ENCODE measurements around the gene SRRM5. TPM values are rescaled to one million over a fixed set of nuclear protein-coding genes. Genes with fewer than 3 reads are reported as not detected.
A peak's percentile ranks its signal among the peaks of the same experiment; 100 is the strongest.
"Not testable (repeated sequence)": the region's sequence is repeated elsewhere in the genome, so short reads cannot be mapped to it uniquely, and the experiment has no call there.

Gene SRRM5
- total RNA-seq, 1 experiment from 2014 or later: 0.62 TPM

DNA sequence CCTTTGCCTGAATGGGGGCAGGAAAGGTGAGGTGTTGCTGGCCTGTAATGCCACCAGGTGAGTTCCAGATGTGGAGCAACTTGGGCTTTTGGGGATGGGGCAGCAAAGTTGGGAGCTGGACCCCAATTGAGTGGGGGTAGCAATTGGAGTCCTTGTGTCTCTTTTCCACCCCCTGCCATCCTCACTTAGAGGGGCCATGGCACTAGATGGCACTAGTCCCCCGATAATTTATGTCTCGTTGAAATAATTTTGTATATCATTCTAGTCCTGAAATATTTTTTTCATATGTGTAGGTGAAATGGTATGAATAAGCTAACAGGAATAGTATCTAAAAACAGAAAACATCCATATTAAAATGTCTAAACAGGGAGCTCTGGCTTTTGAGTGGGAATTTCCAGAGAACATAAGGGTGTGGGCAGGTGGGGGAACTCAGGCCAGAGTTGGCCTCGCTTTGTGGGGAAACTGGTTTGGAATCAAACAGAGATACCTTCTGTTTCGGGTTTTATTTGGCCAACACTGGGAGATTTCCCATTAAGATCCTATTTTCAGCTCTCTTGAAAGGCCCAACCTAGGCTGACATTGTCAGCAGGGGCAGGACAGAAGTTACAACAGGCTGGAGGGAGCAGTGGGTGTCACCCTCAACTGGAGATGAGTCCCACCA is 12.1 kb upstream of the SRRM5 start:
- no peaks in the 10 kb centered on the region for H3K9me3 ChIP-seq (ENCODE audit: low read depth, low read length, poor library complexity, severe bottlenecking)
- H3K27ac ChIP-seq (ENCODE audit: low read depth, low read length, poor library complexity, severe bottlenecking): no peak overlapping the region
- DNase-seq (ENCODE audit: low spot score): no peak
- H3K27me3 ChIP-seq (replicated peaks; ENCODE audit: insufficient read depth, low read depth, low read length, poor library complexity): no peaks in the 10 kb centered on the region
- TF ChIP-seq, protein P1, sequence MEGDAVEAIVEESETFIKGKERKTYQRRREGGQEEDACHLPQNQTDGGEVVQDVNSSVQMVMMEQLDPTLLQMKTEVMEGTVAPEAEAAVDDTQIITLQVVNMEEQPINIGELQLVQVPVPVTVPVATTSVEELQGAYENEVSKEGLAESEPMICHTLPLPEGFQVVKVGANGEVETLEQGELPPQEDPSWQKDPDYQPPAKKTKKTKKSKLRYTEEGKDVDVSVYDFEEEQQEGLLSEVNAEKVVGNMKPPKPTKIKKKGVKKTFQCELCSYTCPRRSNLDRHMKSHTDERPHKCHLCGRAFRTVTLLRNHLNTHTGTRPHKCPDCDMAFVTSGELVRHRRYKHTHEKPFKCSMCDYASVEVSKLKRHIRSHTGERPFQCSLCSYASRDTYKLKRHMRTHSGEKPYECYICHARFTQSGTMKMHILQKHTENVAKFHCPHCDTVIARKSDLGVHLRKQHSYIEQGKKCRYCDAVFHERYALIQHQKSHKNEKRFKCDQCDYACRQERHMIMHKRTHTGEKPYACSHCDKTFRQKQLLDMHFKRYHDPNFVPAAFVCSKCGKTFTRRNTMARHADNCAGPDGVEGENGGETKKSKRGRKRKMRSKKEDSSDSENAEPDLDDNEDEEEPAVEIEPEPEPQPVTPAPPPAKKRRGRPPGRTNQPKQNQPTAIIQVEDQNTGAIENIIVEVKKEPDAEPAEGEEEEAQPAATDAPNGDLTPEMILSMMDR (conservative IDR thresholded peaks at IDR 0.05; ENCODE audit: low read depth, low read length): peak; percentile 35; the same call in 1 of the 2 replicates
- TF ChIP-seq EZH2 (IDR thresholded peaks at IDR 0.05; ENCODE audit: borderline replicate concordance, low read depth, low read length, poor library complexity, severe bottlenecking): no peak
- intact Hi-C loops (cut with micrococcal nuclease; ENCODE audit: unreplicated experiment): loop anchor here (5.0 kb wide), 1 partner anchor 152 kb away; no protein-coding TSS in a partner anchor
- BruUV-seq (replicated peaks): TSS peak; percentile 7
- peaks cover 7% of the 10 kb centered on the region for H3K4me1 ChIP-seq (ENCODE audit: insufficient read depth, low read length, poor library complexity, severe bottlenecking)
- ChIA-PET POLR2A (ENCODE audit: low non-redundant PET) (no interaction called here), CTCF (no interaction called here)
- no peak overlapping the region for H3K4me3 ChIP-seq (ENCODE audit: low read depth, low read length, poor library complexity, severe bottlenecking)
- peaks cover 21% of the 10 kb centered on the region for H3K36me3 ChIP-seq (ENCODE audit: insufficient read depth, low read length, poor library complexity, severe bottlenecking)

DNA sequence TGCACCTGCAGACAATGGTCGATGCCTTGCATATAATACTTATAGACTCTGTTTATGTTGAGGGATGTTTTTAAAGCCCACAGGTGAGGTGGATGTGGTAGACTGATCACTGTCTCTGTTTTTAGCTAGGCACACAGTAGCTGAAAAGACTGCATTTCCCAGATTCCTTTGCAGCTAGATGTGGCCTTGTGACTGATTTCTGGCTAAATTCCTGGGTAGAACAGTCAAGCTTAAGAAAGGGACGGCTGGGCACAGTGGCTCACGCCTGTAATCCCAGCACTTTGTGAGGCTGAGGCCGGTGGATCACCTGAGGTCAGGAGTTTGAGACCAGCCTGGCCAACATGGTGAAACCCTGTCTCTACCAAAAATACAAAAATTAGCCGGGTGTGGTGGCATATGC is 11.6 kb upstream of the SRRM5 start:
- H3K27me3 ChIP-seq (replicated peaks; ENCODE audit: insufficient read depth, low read depth, low read length, poor library complexity); H3K27ac ChIP-seq (ENCODE audit: low read depth, low read length, poor library complexity, severe bottlenecking); POLR2A ChIA-PET (ENCODE audit: low non-redundant PET); H3K4me3 ChIP-seq (ENCODE audit: low read depth, low read length, poor library complexity, severe bottlenecking); DNase-seq (ENCODE audit: low spot score); H3K9me3 ChIP-seq (ENCODE audit: low read depth, low read length, poor library complexity, severe bottlenecking); BruUV-seq (replicated peaks); H3K4me1 ChIP-seq (ENCODE audit: insufficient read depth, low read length, poor library complexity, severe bottlenecking); intact Hi-C loops (cut with micrococcal nuclease; ENCODE audit: unreplicated experiment); CTCF ChIA-PET: not testable (repeated sequence)
- H3K36me3 ChIP-seq (ENCODE audit: insufficient read depth, low read length, poor library complexity, severe bottlenecking): peaks cover 21% of the 10 kb centered on the region

DNA sequence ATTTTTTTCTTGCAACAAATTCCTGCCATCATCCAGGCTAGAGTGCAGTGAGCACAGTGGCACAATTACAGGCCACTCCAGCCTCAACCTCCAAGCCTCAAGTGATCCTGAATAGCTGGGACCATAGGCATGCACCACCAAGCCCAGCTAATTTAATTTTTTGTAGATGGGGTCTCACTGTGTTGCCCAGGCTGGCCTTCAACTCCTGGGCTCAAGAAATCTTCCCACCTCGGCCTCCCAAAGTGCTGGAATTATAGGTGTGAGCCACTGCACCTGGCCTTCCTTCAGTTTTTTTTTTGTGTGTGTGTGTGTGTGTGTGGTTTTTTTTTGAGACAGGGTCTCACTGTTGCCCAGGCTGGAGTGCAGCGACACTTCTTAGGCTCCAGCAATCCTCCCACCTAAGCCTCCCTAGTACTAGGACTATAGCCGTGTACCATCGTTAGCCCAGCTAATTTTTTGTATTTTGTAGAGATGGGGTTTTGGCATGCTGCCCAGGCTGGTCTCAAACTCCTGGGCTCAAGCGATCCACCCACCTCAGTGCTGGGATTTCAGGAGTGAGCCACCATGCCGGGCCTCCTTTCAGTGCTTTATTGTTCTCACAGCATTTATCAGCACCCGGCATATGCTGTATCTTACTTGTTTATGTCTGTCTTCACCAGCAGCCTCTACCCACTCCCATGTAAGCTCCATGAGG is 5.9 kb upstream of the SRRM5 start:
- TF ChIP-seq EZH2 (IDR thresholded peaks at IDR 0.05; ENCODE audit: borderline replicate concordance, low read depth, low read length, poor library complexity, severe bottlenecking): no peak
- TF ChIP-seq, protein P1 (conservative IDR thresholded peaks at IDR 0.05; ENCODE audit: low read depth, low read length): no peak
- no TSS peak for BruUV-seq (replicated peaks)
- H3K36me3 ChIP-seq (ENCODE audit: insufficient read depth, low read length, poor library complexity, severe bottlenecking): peaks cover 5% of the 10 kb centered on the region
- H3K9me3 ChIP-seq (ENCODE audit: low read depth, low read length, poor library complexity, severe bottlenecking): no peaks in the 10 kb centered on the region
- CTCF ChIA-PET: no interaction called here
- H3K4me1 ChIP-seq (ENCODE audit: insufficient read depth, low read length, poor library complexity, severe bottlenecking): peaks cover 34% of the 10 kb centered on the region
- no peaks in the 10 kb centered on the region for H3K27me3 ChIP-seq (replicated peaks; ENCODE audit: insufficient read depth, low read depth, low read length, poor library complexity)
- intact Hi-C loops (cut with micrococcal nuclease; ENCODE audit: unreplicated experiment): no loop called here
- POLR2A ChIA-PET (ENCODE audit: low non-redundant PET): no interaction called here
- H3K4me3 ChIP-seq (ENCODE audit: low read depth, low read length, poor library complexity, severe bottlenecking): no peak overlapping the region
- H3K27ac ChIP-seq (ENCODE audit: low read depth, low read length, poor library complexity, severe bottlenecking): peak overlapping the region; percentile 76
- peak; percentile 43 for DNase-seq (ENCODE audit: low spot score)
